OCI-LY1 (cell line): ENCODE measurements around the gene POLR3H.

Experiments
- CTCF ChIP-seq: fragments of 200-600 bp; sonication (generic), shearing (Covaris generic); IDR thresholded peaks from 2 replicates; pipeline ENCODE4 v1.5.1; 2017; ENCODE audit warnings: mild to moderate bottlenecking, antibody characterized with exemption, low read length, moderate library complexity, mixed read lengths
- EZH2 ChIP-seq: fragments of 200-600 bp; sonication (generic), shearing (Covaris generic); IDR thresholded peaks from 2 replicates; pipeline ENCODE4 v1.8.0; 2017; ENCODE audit warnings: borderline replicate concordance, mixed run types, mild to moderate bottlenecking, antibody characterized with exemption, low read length, moderate library complexity, mixed read lengths

- no peak for TF ChIP-seq CTCF
- no peak for TF ChIP-seq EZH2
Observed at GRCh38 chr22:41524251-41524661, 20.0 kb downstream of the POLR3H start.
